Measurements from ENCODE around the gene SRRT.
"Not testable (repeated sequence)": the region's sequence is repeated elsewhere in the genome, so short reads cannot be mapped to it uniquely, and the experiment has no call there.

The SRRT gene

DNA sequence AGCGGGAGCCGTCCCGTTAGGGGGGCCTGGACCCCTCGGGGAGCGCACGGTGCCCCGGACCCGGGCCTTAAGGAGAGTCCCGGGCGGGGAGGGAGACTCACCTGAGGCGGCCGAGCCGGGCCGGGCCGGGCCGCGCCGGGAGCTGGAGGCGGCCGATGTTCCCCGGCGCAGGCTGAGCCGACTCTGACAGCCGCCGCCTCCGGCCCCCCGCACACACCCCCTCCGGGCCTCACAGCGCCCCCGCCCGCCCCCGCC lies 20.7 kb downstream of the SRRT start, which contains the start of gene ACHE:
Gene ACHE (minus strand): TSS at position 188 of the 255 bp plus-strand sequence. CDS start 1,656 bp downstream, outside the sequence.
- no peak for DNase-seq

DNA sequence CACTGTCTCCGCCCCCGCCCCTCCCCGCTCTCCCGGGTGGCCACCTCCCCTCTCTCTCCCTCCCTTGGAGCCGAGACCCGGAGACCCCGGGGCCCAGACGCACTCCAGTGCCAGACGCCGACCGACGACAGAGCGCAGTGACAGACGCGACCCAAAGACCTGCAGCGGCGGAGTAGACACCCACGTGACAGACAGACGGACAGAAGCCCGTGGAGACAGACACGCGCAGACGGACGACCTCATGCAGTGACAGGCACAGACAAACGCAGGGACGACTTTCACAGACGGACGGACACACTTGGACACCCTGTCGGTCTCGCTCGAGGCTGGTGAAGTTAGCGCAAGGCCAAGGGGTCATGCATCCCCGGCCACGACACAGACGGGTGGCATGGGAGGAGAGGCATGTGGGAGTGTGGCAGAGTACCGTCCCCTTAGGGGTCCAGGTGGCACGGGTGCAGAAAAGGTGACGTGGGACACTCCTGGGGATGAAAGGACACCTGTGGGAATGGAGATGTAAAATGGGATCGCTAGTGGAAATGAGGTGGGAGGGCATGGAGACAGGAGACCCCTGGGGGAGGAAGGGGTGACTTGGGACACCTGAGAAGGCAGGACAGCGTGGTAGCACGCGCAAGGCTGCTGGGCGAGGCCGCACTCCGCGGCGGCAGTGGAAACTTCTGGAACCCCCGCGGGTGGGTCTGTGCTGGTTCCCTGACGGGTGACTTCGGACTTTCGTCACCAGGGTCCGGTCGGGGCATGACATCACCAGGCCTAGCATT lies 21.2 kb downstream of the SRRT start:
- DNase-seq, result no peak

DNA sequence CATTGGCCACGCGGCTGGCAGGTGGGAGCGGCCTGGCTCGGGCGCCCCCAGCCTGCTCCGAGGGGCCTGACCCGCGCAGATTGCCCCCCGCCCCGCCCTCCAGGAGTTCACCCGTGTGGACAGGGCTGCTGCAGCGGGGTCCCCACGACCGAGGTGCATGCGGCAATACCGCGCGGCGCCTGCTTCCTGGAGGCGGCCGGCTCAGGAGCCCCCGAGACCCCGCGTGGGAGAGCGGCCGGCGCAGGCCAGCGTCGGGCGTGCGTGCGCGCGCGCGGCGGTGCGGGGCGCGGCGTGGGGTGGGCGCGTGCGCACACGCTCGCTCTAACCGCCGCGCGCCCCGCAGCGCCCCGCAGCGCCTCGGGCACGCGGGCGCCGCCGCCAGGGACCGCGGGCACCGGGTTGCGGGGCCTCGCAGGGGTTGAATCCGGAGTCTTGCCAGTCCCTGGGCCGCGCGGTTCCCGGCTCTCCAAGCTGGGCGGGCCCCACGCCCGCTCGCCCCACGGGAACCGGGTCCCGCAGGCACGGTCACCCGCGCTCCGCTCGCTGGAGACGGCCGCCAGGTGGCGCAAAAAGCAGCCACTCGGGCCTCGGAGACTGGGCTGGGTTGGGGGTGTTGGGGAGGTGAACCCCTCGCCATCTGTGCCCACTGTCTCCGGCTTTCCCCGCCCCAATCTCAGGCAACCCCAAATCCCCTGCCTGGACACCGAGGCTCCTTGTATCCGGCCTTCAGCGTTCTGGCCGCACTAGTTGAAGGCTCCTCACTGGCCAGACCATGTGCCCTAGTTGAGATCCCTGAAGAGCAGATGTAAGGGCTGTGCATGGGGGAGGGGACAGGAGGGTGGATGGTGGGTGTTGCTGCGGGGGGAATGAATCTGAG lies 22.1 kb downstream of the SRRT start:
- no peak for DNase-seq

DNA sequence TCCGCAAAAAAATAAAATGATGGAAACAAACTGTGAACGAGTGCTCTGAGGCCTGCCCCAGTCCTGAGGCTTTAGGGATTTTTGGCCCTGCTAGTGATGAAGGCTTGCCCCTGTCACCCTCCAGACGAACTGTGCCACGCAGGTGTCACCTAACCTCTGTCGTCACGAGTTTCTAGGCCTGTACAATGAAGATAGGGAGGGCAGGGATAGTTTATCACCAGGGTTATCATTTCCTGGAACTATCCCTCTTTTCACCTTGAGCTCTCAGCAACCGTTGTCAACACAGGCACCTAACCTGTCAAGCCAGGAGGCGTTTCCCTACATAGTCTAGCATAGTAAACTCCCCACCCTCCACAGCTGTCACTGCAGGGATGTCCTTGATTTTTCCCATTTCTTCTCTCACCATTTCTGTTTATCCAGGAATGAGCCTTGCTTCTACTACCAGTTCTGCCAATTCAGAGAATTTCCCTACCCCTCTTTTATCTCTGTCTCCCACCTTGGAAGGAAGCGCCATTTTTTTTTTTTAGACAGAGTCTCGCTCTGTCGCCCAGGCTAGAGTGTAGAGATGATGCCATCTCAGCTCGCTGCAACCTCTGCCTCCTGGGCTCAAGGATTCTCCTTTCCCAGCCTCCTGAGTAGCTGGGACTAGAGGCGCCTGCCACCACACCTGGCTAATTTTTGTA lies 23.0 kb downstream of the SRRT start:
- no peak for DNase-seq

DNA sequence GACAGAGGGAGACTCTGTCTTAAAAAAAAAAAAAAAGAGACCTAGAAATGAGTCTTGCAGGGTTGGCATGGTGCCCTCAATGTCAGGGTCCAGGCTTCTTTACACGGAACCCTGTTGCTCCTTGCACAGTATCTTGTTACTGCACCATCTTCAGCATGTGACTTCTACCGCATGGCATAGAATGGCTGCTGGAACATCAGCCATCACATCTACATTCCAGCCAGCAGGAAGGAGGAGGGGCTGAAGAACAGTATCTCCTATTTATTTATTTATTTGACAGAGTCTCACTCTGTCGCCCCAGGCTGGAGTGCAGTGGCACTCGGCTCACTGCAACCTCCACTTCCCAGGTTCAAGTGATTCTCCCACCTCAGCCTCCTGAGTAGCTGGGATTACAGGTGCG lies 24.5 kb downstream of the SRRT start:
- no peak for DNase-seq

DNA sequence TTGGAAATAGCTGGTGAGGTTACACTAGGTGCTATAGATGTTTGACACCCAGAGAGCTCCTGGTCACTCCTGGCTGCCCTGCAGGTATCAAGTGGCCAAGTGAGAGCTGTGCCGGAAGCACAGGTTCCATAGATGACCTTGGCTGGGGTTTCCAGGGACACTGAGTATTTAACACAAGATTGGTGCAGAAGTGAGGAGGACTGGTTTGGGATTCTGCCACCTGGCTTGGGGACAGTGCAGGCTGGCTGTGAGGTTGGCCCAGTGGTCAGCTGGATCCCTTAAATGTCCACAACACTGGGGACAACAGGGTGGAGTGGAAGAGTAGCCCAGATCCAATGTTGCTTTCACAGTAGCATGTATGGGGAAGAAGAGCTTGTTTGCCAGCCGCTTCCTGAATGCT lies 26.1 kb downstream of the SRRT start:
- no peak for DNase-seq

DNA sequence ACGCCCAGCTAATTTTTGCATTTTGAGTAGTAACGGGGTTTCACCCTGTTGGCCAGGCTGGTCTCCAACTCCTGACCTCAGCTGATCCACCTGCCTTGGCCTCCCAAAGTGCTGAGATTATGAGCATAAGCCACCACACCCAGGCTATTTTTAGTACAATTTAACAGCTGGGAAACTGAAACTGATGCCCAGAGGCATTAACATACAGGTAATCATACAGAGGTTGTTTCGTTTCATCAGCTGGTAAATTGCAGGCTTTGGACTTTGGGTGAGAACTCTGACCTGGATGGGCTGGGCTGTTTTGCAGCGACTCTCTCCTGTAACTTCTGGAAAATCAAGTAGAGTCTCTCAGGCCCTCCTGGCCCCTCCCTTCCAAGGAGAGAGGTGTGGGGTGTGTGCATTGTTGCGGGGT lies 27.0 kb downstream of the SRRT start:
- DNase-seq, result no peak

DNA sequence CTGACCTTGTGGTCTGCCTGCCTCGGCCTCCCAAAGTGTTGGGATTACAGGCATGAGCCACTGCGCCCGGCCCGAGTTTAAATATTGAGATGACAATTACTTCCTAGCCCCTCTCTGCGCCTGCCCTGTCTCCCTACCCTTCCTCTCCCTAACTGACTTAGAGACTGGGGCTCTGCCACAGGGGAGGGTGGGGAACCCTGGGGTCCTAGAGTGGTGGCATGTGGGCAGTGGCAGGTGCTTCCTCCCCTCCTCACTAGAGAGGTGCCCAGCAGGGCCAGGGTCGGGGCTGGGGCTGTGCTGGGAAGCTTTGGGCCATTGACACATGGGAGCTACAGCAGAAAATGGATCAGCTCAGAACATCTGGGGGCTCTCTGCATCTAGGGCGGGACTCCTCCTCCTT lies 27.7 kb downstream of the SRRT start:
- no peak for DNase-seq

DNA sequence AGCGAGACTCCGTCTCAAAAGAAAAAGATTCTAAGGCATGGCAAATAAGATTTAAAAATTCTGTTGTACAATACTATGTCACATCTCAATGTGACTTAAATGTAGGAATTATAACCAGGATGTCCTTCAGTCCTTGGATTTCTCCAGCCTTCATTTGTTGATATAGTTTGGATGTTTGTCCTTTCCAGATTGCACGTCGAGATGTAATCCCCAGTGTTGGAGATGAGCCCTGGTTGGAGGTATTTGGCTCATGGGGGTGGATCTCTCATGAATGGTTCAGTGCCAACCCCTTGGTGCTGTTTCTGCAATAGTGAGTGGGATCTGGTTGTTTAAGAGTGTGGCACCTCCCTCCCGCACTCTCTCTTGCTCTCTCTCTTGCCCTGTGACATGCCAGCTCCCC lies 33.6 kb downstream of the SRRT start:
- no peak for DNase-seq

DNA sequence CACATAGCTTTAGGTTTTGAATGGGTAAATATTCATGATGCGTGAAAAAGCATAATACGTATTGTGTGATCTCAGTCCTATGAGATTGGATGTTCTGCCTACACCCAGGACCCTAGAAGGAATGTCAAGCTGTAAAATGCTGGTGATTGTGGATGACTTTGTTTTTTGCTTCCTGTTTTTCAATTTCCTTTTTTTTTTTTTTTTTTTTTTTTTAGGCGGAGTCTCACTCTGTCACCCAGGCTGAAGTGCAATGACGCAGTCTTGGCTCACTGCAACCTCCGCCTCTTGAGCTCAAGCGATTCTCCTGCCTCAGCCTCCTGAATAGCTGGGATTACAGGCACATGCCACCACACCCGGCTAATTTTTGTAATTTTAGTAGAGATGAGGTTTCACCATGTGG lies 35.5 kb downstream of the SRRT start:
- DNase-seq, result not testable (repeated sequence)

DNA sequence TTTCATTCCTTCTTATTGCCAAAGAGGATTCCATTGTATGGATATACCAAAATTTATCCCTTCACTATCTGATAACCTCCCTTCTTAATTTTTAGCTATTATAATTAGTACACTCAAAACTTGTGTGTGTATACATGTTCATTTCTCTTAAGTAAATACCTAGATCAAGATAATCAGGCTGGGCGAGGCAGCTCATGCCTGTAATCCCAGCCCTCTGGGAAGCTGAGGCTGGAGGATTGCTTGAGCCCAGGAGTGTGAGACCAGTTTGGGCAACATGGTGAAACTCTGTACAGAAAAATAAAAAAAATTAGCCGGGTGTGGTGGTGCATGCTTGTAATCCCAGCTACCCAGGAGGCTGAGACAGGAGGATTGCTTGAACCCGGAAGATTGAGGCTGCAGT lies 36.6 kb downstream of the SRRT start:
- DNase-seq, result no peak

DNA sequence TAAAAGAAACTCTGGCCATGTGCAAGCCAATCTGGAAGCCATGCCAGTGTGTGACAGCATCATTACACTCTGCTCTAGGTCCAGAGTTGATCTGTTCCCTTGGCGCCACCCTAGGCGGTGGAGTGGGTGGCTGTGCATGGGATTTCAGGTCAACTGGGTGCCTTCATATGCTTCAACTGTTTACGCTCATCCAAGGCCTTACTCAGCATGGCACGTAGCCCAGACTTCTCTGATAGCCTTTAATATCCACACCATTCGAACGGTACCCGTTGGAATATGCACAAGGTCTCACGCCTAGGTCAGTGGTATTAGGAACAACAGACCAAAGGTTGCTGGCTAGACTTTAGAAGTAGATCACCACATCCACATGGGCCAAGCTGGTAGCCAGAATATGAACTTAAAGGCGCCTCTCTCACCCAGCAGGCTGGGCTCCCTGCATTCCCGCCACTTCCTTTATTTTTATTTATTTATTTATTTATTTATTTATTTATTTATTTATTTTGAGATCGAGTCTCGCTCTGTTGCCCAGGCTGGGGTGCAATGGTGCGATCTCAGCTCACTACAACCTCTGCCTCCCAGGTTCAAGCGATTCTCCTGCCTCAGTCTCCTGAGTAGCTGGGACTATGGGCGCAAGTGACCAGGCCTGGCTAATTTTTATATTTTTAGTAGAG lies 39.4 kb downstream of the SRRT start:
- no peak for DNase-seq

DNA sequence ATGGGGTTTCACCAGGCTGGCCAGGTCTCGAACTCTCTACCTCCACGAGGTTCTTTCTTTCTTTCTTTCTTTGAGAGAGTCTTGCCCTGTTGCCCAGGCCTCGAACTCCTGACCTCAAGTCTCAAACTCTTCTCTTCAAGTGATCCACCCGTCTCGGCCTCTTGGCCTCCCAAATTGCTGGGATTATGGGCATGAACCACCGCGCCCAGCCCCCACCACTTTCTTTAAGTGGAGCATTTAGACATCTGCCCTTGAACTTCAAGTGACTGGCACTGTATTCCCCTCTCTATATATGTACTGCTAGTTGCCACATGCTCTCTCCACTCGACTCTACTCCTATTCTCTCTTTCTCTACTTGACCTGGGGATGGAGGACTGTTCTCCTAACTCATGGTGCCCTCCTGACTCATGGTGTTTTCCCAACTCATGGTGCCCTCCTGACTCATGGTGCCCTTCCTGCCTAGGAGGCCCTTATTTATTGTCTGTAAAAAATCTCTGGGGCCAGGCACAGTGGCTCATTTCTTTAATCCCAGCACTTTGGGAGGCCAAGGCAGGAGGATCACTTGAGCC lies 40.1 kb downstream of the SRRT start:
- no peak for DNase-seq

DNA sequence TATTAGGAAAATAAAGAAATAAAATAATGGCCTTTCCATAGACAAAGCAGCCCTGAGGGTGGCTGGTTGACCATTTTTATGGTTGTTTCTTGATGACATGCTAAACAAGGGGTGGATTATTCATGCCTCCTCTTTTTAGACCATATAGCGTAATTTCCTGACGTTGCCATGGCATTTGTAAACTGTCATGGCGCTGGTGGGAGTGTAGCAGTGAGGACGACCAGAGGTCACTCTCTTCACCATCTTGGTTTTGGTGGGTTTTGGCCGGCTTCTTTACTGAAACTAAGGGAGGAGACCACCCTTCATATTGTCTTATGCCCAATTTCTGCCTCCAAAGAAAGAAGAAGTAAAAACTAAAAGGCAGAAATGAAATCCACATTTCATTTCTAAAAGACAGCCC lies 44.4 kb downstream of the SRRT start:
- not testable (repeated sequence) for DNase-seq

DNA sequence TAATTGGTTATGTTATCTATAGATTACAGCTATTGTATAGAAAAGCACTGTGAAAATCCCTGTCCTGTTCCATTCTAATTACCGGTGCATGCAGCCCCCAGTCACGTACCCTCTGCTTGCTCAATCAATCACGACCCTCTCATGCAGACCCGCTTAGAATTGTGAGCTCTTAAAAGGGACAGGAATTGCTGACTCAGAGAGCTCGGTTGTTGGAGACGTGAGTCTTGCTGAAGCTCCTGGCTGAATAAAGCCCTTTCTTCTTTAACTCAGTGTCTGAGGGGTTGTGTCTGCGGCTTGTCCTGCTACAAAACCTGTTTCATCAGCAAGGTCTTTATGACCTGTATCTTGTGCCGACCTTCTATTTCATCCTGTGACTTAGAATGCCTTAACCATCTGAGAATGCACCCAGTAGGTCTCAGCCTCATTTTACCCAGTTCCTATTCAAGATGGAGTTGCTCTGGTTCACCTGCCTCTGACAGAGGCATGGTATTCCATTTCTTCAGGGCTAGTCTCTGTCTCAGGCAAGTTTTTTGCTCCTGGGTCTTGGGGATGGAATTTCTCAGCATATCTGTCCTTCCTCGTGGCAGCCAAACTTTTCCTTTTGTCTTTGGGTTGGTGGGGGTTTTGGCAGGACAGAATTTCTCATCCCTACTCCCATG lies 45.0 kb downstream of the SRRT start:
- DNase-seq, result not testable (repeated sequence)

DNA sequence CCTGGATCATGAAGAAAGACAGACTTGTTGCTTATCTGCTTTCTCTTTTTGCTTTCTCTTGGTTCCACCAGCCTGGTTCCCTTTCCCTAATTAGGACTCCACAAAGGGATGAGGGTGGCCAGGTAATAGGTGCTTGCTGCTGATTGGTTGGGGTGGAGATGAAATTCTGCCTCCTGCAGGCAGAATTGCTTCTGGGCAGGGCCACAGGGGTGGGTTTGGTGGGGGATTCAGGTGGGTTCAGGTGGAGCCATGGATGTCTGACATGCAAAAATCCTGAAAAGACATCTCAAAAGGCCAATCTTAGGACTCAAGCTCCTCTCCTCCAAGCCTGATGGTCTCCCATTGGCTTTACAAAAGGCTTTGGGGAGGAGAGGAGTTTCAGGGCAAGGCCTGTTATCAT lies 46.1 kb downstream of the SRRT start:
- DNase-seq, result no peak

DNA sequence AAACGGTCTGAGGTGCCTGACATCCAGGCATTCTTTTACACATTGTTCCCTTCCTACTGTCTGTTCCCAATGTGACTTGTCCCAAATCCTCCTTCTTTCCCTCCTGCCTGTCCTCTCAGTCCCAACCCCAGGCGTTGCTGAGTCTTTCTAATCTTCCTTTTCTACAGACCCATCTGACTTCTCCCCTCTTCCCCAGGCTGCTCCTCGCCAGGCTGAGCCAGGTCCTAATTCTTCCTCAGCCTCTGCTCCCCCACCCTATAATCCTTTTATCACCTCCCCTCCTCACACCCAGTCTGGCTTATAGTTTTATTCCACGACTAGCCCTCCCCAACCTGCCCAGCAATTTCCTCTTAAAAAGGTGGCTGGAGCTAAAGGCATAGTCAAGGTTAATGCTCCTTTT lies 48.7 kb downstream of the SRRT start:
- not testable (repeated sequence) for DNase-seq

DNA sequence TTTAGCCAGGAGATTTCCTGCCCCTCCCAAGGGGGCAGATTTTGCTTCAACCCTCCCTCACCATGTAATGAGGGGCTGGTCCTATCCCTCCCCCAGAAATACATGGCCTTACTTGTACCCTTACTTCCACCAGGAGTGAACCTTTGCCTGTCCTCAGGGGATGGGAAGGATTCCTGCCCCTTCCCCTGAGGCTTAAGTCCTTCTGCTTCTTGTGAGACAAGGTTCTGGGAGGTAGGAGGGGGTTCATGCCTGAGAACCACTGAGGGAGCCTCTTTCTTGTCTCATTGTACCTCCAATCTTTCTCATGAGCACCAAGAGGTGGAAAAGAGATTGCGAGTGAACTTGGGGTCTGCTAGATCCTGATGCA lies 54.9 kb downstream of the SRRT start:
- no peak for DNase-seq

DNA sequence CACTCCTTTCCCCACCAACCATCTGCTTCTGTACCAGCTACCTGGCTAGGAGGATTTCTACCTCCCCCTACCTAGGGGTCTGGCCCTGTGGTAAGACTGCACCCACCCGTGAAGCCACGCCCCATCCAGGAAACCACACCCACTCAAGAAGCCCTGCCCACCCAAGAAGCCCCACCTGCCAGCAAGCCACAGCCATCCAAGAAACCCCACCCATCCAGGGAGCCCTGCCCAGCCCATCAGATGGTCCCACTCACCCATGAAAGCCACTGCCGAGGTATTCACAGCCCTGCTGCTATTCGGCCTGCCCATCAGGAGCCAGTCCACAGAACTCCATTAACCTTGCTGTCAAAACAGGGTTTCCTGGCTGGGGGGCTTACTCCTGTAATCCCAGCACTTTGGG lies 58.8 kb downstream of the SRRT start:
- no peak for DNase-seq

DNA sequence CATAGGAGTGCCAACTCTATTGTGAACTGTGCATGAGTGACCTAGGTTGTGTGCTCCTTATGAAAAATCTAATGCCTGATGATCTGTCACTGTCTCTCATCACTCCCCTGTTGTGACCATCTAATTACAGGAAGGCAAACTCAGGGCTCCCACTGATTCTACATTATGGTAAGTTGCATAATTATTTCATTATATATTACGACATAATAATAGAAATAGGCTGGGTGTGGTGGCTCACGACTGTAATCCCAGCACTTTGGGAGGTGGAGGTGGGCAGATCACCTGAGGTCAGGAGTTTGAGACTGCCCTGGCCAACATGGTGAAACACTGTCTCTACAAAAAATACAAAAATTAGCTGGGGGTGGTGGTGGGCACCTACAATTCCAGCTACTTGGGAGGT lies 60.5 kb downstream of the SRRT start:
- DNase-seq, result not testable (repeated sequence)

DNA sequence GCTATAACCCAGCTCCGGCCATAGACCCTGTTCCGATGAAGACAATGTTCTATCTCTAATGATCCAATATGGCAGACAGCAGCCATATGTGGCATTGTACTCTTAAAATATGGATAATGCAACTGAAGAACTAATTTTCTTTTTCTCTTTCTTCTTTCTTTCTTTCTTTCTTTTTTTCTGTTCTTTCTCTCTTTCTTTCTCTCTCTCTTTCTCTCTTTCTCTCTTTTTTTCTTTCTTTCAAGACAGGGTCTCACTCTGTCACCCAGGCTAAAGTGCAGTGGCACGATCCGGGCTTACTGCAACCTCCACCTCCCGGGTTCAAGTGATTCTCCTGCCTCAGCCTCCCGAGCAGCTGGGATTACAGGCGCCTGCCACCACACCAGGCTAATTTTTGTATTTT lies 61.3 kb downstream of the SRRT start:
- not testable (repeated sequence) for DNase-seq

Measured in SHP77 (cell line).